HS-5 (cell line): ENCODE results near the gene SLC22A23.

Experiments used
- DNase-seq: peaks from one replicate; pipeline ENCODE4 v3.0.0-alpha.2; 2012; ENCODE audit warnings: low read depth

Gene SLC22A23

GRCh38 chr6:3239110-3239830 lies 217.6 kb downstream of the SLC22A23 start:
- DNase-seq, result no peak

- DNase-seq, result no peak
These were observed 218.8 kb downstream of the SLC22A23 start for GRCh38 chr6:3237761-3238662.

GRCh38 chr6:3236005-3236404 lies 220.8 kb downstream of the SLC22A23 start:
- DNase-seq, result no peak

GRCh38 chr6:3235486-3235885 lies 221.4 kb downstream of the SLC22A23 start:
- no peak for DNase-seq

- no peak for DNase-seq
These were observed 222.9 kb downstream of the SLC22A23 start for GRCh38 chr6:3233904-3234303.

- no peak for DNase-seq
These were observed 223.5 kb downstream of the SLC22A23 start for GRCh38 chr6:3233321-3233720.

- DNase-seq, result no peak
These were observed 224.6 kb downstream of the SLC22A23 start for GRCh38 chr6:3232017-3232945.

GRCh38 chr6:3231247-3232016 lies 225.4 kb downstream of the SLC22A23 start:
- no peak for DNase-seq

GRCh38 chr6:3230900-3231246 lies 226.0 kb downstream of the SLC22A23 start:
- DNase-seq, result no peak

- no peak for DNase-seq
These were observed 226.5 kb downstream of the SLC22A23 start for GRCh38 chr6:3230256-3230882.

- DNase-seq, result no peak
These were observed 227.2 kb downstream of the SLC22A23 start for GRCh38 chr6:3229566-3230178.

GRCh38 chr6:3228771-3229565 lies 227.9 kb downstream of the SLC22A23 start:
- DNase-seq, result no peak

- no peak for DNase-seq
These were observed 228.7 kb downstream of the SLC22A23 start for GRCh38 chr6:3228046-3228671.

- no peak for DNase-seq
These were observed 229.3 kb downstream of the SLC22A23 start, which contains the start of gene TUBB2B for GRCh38 chr6:3227363-3228045. TSS of gene TUBB2B (minus strand) at chr6:3227653. CDS start at chr6:3227543, 110 bp downstream.

- DNase-seq, result no peak
These were observed 230.1 kb downstream of the SLC22A23 start for GRCh38 chr6:3226481-3227362.

- DNase-seq, result no peak
These were observed 230.8 kb downstream of the SLC22A23 start for GRCh38 chr6:3226042-3226441.

- DNase-seq, result no peak
These were observed 234.3 kb downstream of the SLC22A23 start for GRCh38 chr6:3222506-3223038.
